Mesenteric fat pad (tissue), 1 donor: ENCODE data around the gene SPSB1. TPM values are rescaled to one million over a fixed set of nuclear protein-coding genes. Genes with fewer than 3 reads are reported as not detected.

ENCODE experiments used
- DNase-seq: peaks from one replicate; pipeline ENCODE4 v3.0.0-alpha.2; 2020; ENCODE audit warnings: low spot score
- total RNA-seq: library from RNA; stranded (reverse); fragmentation: NEBNext Ultra II Directional; extraction: Animal tissue kit (Norgen Biotek cat#: 25700); gene quantifications from one replicate; pipeline ENCODE4 v1.2.1, GENCODE V29; 2021
- donor health status: DM: yes; HTN: yes; CAD: no.

Gene SPSB1
- total RNA-seq, 1 donor from 2014 or later: 48.8 TPM

DNA sequence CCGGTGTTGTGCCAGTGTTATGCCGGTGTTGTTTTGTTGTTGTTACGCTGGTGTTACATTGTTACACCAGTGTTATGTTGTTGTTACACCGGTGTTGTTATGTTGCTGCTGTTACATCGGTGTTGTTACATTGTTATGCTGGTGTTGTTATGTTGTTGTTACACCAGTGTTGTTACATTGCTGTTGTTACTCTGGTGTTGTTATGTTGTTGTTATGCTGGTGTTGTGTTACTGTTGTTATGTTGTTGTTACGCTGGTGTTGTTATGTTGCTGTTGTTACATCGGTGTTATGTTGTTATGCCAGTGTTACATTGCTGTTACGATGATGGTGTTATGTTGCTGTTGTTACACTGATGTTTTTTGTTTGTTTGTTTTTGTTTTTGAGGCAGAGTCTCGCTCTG is 34.1 kb upstream of the SPSB1 start:
- DNase-seq: no peak

- no peak for DNase-seq
These were observed 32.5 kb upstream of the SPSB1 start for GRCh38 chr1:9260059-9260766.

GRCh38 chr1:9261496-9261895 is 31.2 kb upstream of the SPSB1 start:
- no peak for DNase-seq

DNA sequence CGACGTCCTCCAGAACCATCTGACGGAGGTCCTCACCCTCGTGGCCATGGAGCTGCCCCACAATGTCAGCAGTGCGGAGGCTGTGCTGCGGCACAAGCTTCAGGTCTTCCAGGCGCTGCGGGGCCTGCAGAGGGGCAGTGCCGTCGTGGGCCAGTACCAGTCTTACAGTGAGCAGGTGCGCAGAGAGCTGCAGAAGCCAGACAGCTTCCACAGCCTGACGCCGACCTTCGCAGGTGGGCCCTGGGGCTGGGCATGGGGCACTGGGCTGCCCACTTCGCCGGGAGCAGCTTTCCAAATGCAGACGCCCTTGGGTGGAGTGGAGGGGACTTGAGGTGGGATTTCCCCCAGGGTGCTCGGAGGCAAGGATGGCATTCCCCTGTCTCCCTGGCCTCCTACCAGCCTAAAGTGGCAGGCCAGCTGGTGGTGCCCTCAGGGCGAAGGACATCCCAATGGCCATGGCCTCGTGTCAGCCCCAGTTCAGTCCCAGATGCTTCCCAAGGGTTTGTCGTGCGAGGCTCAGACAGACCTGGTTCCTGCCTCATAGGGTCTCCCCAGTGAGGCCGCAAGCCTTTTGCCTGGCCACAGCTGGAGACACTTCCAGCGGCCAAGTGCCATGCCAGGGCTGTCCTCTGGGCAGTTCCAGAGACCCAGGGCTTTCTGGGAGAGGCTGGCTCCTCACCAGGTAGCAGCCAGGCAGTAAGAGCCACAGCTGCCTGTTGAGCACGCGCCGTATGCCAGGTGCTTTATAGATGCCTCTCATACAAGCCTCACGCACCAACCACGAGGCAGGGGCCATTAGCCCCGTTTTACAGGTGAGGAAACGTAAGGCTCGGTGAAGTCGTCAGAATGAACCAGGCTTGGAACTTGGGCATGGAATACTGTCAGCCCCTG is 30.4 kb upstream of the SPSB1 start:
- no peak for DNase-seq

DNA sequence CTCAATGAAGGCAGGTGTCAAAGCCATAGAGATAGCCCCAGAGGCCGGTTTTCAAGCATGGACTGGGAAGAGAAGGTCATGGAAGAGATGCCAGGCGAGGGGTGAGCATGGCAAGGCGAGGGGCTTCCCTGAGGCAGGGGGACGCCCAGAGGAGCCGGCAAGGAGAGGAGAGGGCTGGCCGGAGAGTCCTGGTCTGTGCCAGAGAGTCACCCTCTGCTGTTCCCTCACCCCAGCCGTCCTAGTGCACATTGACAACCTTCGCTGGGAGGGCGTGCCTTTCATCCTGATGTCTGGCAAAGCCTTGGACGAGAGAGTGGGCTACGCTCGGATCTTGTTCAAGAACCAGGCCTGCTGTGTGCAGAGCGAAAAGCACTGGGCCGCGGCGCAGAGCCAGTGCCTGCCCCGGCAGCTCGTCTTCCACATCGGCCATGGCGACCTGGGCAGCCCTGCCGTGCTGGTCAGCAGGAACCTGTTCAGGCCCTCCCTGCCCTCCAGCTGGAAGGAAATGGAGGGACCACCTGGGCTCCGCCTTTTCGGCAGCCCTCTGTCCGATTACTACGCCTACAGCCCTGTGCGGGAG is 29.3 kb upstream of the SPSB1 start:
- no peak for DNase-seq

GRCh38 chr1:9263984-9264872 is 28.5 kb upstream of the SPSB1 start:
- DNase-seq: no peak

DNA sequence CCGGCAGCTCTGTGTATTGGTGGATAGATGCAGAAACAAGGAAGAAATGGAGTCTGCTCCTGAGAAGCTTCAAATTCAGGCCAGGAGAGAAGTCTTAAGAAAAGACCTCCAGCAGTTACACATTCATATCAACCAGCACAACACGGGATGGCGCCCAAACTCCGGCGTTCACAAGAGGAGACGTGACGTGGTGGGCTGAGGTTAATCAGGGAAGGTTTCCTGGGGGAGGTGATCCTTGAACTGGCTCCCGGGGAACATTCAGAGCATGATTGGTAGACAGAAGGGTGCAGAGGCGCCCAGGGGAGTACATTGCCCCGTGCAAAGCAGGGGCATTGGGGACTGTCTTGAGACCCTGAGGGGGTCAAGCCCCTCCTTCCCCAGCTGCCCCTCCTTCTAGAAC is 27.7 kb upstream of the SPSB1 start:
- no peak for DNase-seq

- DNase-seq: no peak
These were observed 26.7 kb upstream of the SPSB1 start for GRCh38 chr1:9265968-9266367.

DNA sequence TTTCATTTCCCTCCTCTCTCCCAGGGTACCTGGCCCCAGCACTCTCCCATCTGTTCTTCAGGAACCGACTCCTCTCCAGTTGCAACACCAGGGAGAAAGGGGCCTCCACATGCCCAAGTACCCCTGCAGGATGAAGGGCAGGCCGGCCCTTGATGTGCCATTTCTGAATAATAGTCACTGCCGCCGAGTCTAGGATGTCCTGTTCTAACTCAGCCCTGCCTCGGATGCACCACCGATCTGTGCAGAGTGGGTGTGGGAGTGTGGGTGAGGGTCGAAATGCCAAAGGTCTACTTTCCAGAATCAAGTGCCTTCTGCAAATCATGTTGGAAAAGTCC is 25.4 kb upstream of the SPSB1 start:
- no peak for DNase-seq

GRCh38 chr1:9267827-9268581 is 24.7 kb upstream of the SPSB1 start:
- DNase-seq: no peak

DNA sequence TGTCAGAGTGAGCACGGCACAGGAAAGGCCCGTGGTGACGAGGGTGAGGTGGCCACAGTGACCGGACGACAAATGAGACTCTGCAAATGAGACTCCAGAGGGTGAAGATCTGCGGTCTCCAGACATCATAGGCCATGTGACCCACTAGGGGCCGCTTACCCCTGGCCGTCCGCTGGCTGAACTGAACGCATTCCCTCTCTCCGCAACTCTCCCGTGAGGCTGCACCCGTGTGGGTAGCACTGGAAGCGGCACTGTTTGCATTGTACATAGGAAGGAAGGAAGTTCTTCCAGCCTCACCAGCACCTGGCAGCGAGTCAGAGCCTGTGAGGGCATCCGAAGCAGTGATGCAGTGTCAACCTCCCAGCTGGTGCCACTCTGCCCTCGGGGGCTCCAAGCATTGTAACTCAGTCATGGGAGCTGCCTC is 23.6 kb upstream of the SPSB1 start:
- DNase-seq: no peak

- no peak for DNase-seq
These were observed 23.0 kb upstream of the SPSB1 start for GRCh38 chr1:9269721-9270120.

- DNase-seq: no peak
These were observed 22.3 kb upstream of the SPSB1 start for GRCh38 chr1:9270290-9270883.

DNA sequence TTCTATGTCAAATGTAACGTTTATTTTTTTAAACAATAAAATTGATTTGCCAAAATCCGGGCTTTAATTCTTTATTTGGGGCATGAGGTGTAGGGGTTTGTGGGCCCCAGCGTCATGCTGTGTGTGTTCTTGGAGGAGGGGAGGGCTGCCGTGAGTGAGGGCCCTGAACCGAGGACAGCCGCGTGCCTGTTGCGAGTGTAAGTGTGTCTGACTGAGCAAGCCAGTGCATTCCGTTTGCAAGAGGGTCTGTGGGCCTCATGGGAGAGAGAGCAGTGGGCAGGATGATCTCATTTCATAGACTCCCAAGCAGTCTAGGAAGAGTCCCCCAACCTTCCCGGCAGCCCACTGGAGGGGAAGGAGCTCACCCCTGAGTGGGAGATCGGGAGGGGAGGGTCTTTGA is 21.4 kb upstream of the SPSB1 start:
- DNase-seq: no peak

- no peak for DNase-seq
These were observed 20.7 kb upstream of the SPSB1 start for GRCh38 chr1:9271861-9272595.

DNA sequence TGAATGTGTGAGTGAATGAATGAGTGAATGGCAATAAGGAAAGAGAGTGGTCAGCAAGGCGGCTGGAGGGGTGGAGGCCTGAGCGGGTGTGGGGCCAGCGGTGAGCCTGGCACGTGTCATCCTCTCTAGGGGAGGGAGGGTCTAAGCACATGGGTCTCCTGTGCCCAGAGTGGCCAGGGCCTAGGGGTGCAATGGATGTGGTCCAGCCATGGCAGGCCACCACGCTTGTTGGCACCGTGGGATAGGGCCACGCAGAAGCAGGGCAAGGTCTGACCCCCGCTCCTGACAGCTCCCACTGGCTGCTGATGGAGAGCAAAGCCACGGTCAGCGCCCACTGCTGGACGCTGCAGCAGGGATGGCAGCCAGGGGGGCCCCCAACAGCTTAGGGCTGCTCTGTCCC is 19.5 kb upstream of the SPSB1 start:
- no peak for DNase-seq

GRCh38 chr1:9275161-9275560 is 17.5 kb upstream of the SPSB1 start:
- DNase-seq: no peak

DNA sequence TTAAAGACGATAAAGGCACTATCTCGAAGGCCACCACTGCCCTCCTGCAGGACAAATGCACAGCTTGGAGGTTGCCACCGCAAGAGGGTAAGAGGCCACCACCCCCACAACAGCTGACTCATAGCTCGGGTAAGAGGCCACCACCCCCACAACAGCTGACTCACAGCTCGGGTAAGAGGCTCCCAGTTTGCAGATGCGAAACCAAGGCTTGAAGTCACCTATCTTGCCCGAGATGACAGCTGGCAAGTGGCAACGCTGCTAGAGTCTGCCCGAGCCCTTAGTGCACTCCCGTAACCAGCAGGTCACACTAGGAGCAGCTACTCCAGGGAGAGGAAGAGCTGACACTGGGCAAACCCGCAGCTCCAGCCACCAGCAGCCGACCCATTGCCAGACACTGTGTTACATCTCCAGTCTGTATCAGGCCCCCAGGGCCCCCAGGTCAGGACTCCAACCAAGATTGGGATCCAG is 17.1 kb upstream of the SPSB1 start:
- DNase-seq: no peak

GRCh38 chr1:9278116-9278515 is 14.6 kb upstream of the SPSB1 start:
- DNase-seq: no peak
